Kidney (tissue), 14 donors: ENCODE results near the gene SLAMF7. TPM values are rescaled to one million over a fixed set of nuclear protein-coding genes. Genes with fewer than 3 reads are reported as not detected.

Experiments
- DNase-seq, 5 donors: peaks; one replicate each; pipeline ENCODE4 v3.0.0-alpha.2; 2013 to 2020
- FAIRE-seq: peaks from 2 replicates; lab custom pipeline; 2012; peaks lifted over from hg19 to GRCh38; lab: Jason Lieb, UNC
- H3K27ac ChIP-seq, 2 donors: one replicate each; pipeline ENCODE4 v1.7.0; 2013; ENCODE audit warnings: low read depth in 2 of 2, low read length in 2 of 2, inconsistent platforms in 1 of 2
- H3K27me3 ChIP-seq: one replicate; pipeline ENCODE4 v1.7.1; 2013; ENCODE audit warnings: low read length, inconsistent platforms; ENCODE audit not compliant: control insufficient read depth, insufficient read depth
- H3K36me3 ChIP-seq, 3 donors: one replicate each; pipeline versions ENCODE4 v1.7.0 to v1.7.1; 2013; ENCODE audit warnings: low read length in 3 of 3, control low read depth in 1 of 3, inconsistent platforms in 1 of 3; ENCODE audit not compliant: insufficient read depth in 3 of 3, control insufficient read depth in 2 of 3
- H3K4me1 ChIP-seq, 3 donors: one replicate each; pipeline versions ENCODE4 v1.7.0 to v1.7.1; 2013; ENCODE audit warnings: low read length in 3 of 3, inconsistent platforms in 1 of 3, low read depth in 1 of 3; ENCODE audit not compliant: control insufficient read depth in 2 of 3, insufficient read depth in 2 of 3
- H3K4me3 ChIP-seq, 3 donors: one replicate each; pipeline versions ENCODE4 v1.7.0 to v1.8.1; 2013; ENCODE audit warnings: low read length in 3 of 3, control low read depth in 1 of 3, inconsistent platforms in 1 of 3
- H3K9ac ChIP-seq, 3 donors: one replicate each; pipeline versions ENCODE4 v1.7.0 to v1.7.1; 2013; ENCODE audit warnings: low read length in 3 of 3, control low read depth in 1 of 3, inconsistent platforms in 1 of 3
- H3K9me3 ChIP-seq, 3 donors: one replicate each; pipeline versions ENCODE4 v1.7.0 to v1.7.1; 2013; ENCODE audit warnings: low read length in 3 of 3, control low read depth in 1 of 3, inconsistent platforms in 1 of 3; ENCODE audit not compliant: control insufficient read depth in 2 of 3, insufficient read depth in 1 of 3
- CTCF ChIP-seq: IDR thresholded peaks from 3 replicates; pipeline ENCODE4 v1.5.1; 2012; ENCODE audit warnings: mild to moderate bottlenecking, moderate library complexity, borderline replicate concordance; ENCODE audit not compliant: insufficient read depth; ENCODE audit errors: extremely low read depth
- intact Hi-C: fragments of 100-400 bp; cut with DNase I; formaldehyde crosslinking; loops from one replicate; pipeline ENCODE4 v1.11.1; 2022
- polyA plus RNA-seq: library from polyadenylated mRNA; stranded (reverse); fragments of 350-450 nt; fragmentation: Illumina TruSeq; extraction: RNeasy Lipid Tissue Mini Kit (QIAGEN cat#74804); gene quantifications from one replicate; pipeline ENCODE4 v1.2.3, GENCODE V29; 2014; ENCODE audit warnings: low read depth, low replicate concordance; ENCODE audit not compliant: insufficient read depth
- total RNA-seq: library from RNA; stranded (reverse); fragmentation: NEBNext Ultra II Directional; extraction: Animal tissue kit (Norgen Biotek cat#: 25700); gene quantifications from one replicate; pipeline ENCODE4 v1.2.1, GENCODE V29; 2021
- donor health status: control.
- donor health status: control.
- donor health status: control.
- donor health status: control.
- donor health status: control.
- donor health status: DM: yes; HTN: yes; CAD: no.
- donor health status: Normal renal cell carcinoma (clear cell type).

SLAMF7 gene
- total and polyA plus RNA-seq, 2 donors from 2014 or later, result 0.65 to 13.9 TPM

- H3K9ac ChIP-seq, result no peak overlapping the region
- DNase-seq (no peak), FAIRE-seq (no peak)
- H3K27ac ChIP-seq, result no peak overlapping the region
- H3K4me1 ChIP-seq, result no peaks in the 10 kb centered on the region
- no peak overlapping the region for H3K4me3 ChIP-seq
- intact Hi-C loops, result no loop called here
- no peak for TF ChIP-seq CTCF
- H3K27me3 ChIP-seq, result no peaks in the 10 kb centered on the region
- peaks cover 0 to 7% (median 0%) of the 10 kb centered on the region in 3 donors for H3K9me3 ChIP-seq
- no peaks in the 10 kb centered on the region for H3K36me3 ChIP-seq
Measured at GRCh38 chr1:160740133-160740688, 1.2 kb downstream of the SLAMF7 start.

GRCh38 chr1:160741092-160741501 lies 2.0 kb downstream of the SLAMF7 start:
- Histone ChIP-seq H3K4me1 (no peaks in the 10 kb centered on the region), H3K4me3 (no peak overlapping the region), H3K27ac (no peak overlapping the region), H3K36me3 (no peaks in the 10 kb centered on the region), H3K9me3 (peaks cover 0 to 7% (median 0%) of the 10 kb centered on the region in 3 donors), H3K9ac (no peak overlapping the region), H3K27me3 (no peaks in the 10 kb centered on the region)
- intact Hi-C loops, result no loop called here
- no peak for TF ChIP-seq CTCF
- no peak for DNase-seq
- FAIRE-seq, result no peak

- H3K27ac ChIP-seq, result no peak overlapping the region
- FAIRE-seq (no peak), DNase-seq (no peak)
- H3K4me3 ChIP-seq, result no peak overlapping the region
- no peak overlapping the region for H3K9ac ChIP-seq
- intact Hi-C loops, result no loop called here
- H3K4me1 ChIP-seq, result no peaks in the 10 kb centered on the region
- no peak for TF ChIP-seq CTCF
- peaks cover 0 to 7% (median 0%) of the 10 kb centered on the region in 3 donors for H3K9me3 ChIP-seq
- no peaks in the 10 kb centered on the region for H3K27me3 ChIP-seq
- H3K36me3 ChIP-seq, result no peaks in the 10 kb centered on the region
Measured at GRCh38 chr1:160741612-160742348, 2.7 kb downstream of the SLAMF7 start.
